ENCODE measurements around the gene PHLPP2. TPM values are rescaled to one million over a fixed set of nuclear protein-coding genes. Genes with fewer than 3 reads are reported as not detected.
A peak's percentile ranks its signal among the peaks of the same experiment; 100 is the strongest.

Gene PHLPP2
- total RNA-seq, 2 donors from 2014 or later: 5.0 to 21.2 TPM

DNA sequence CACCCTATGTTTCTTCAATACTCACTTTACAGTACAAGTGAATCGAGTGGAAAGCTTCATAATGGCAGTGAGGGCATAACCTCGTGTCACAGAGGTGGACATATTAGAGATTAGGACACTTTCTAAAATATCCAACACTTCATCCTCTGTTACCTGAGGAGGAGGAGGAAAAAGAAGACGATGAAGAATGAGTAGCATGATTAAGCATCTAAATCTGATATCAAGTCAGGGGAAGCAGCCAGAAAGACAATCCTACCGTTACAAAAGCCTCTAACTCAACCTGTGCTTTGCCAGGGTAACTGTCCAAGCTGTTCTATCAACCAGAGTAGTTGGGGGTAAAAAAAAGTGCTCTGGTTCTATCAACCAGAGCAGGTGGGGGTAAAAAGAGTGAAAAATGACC is 23.7 kb upstream of the PHLPP2 start:
- DNase-seq (ENCODE audit: low spot score): no peak
- H3K36me3 ChIP-seq: peaks cover 0 to 11% of the 10 kb centered on the region in 2 donors

GRCh38 chr16:71746442-71747046 is 22.0 kb upstream of the PHLPP2 start:
- Histone ChIP-seq H3K4me3 (no peak overlapping the region), H3K27ac (no peak overlapping the region), H3K4me1 (replicated peaks) (no peaks in the 10 kb centered on the region), H3K9me3 (no peaks in the 10 kb centered on the region), H3K36me3 (peaks cover 0 to 11% of the 10 kb centered on the region in 2 donors), H3K27me3 (replicated peaks; ENCODE audit: insufficient read depth) (no peaks in the 10 kb centered on the region)
- TF ChIP-seq POLR2AphosphoS5 (IDR thresholded peaks at IDR 0.05) (peak; percentile 6), POLR2A (IDR thresholded peaks at IDR 0.05) (no peak), CTCF (IDR thresholded peaks at IDR 0.05) (peak in 3 of 4 experiments; percentile 35 to 67 (median 54))
- no peak for DNase-seq (ENCODE audit: low spot score)
- intact Hi-C loops (cut with DNase I): no loop called here
- WGBS: 51% methylated on average over 7 of the region's 7 CpGs

More for the DNA sequence above, 23.7 kb upstream of the PHLPP2 start:
- no peak overlapping the region for H3K4me3 ChIP-seq
- no peaks in the 10 kb centered on the region for H3K9me3 ChIP-seq
- no peak overlapping the region for H3K27ac ChIP-seq
- H3K4me1 ChIP-seq (replicated peaks): no peaks in the 10 kb centered on the region
- no peaks in the 10 kb centered on the region for H3K27me3 ChIP-seq (replicated peaks; ENCODE audit: insufficient read depth)
- TF ChIP-seq CTCF (IDR thresholded peaks at IDR 0.05) (no peak), POLR2A (IDR thresholded peaks at IDR 0.05) (no peak), POLR2AphosphoS5 (IDR thresholded peaks at IDR 0.05) (no peak)
- intact Hi-C loops (cut with DNase I): no loop called here
- 84% methylated on average over 4 of the region's 4 CpGs for WGBS

DNA sequence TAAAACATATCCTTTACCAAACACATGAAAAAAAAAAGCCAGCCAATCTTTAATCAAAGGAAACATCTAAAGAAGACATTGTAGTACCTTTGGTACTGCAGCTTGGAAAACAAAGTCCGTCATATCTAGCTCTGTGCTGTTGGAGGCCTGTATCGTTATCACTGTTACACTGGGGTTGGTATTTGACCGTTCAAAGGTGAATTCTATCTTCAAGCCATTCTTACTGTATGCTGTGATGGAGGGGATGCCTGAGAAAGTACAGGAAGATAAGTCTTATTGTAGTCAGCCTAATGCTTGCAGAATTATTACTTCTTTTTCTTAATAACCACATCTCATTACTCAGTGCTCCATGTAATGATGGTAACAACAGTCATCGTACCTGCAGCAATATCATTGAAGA is 14.4 kb upstream of the PHLPP2 start:
- no peak overlapping the region for H3K27ac ChIP-seq
- no peaks in the 10 kb centered on the region for H3K27me3 ChIP-seq (replicated peaks; ENCODE audit: insufficient read depth)
- no peaks in the 10 kb centered on the region for H3K4me1 ChIP-seq (replicated peaks)
- WGBS: 88% methylated on average over 4 of the region's 4 CpGs
- peaks cover 0 to 8% of the 10 kb centered on the region in 2 donors for H3K36me3 ChIP-seq
- no peak overlapping the region for H3K4me3 ChIP-seq
- intact Hi-C loops (cut with DNase I): no loop called here
- no peaks in the 10 kb centered on the region for H3K9me3 ChIP-seq
- TF ChIP-seq CTCF (IDR thresholded peaks at IDR 0.05) (no peak), POLR2A (IDR thresholded peaks at IDR 0.05) (no peak)
- no peak for DNase-seq (ENCODE audit: low spot score)

DNA sequence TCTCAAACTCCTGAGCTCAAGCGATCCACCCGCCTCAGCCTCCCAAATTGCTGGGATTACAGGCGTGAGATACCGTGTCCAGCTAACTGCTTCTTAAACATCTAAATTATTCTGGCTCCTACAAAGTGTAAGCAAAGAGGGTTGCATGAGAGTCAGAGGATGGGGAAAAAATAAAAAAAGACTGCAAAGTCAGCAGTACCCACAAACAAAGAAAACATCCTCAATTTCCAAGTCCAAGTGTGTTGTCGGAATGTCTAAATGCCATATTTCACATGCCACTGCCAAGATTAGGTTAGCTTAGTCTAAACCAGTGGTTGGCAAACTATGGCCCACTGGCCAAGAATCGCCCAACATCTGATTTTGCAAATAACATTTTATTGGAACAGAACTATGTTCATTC is 13.0 kb upstream of the PHLPP2 start:
- no peak for TF ChIP-seq POLR2A (IDR thresholded peaks at IDR 0.05)
- H3K4me1 ChIP-seq (replicated peaks): no peaks in the 10 kb centered on the region
- no peak for DNase-seq (ENCODE audit: low spot score)
- H3K4me3 ChIP-seq: no peak overlapping the region
- H3K27me3 ChIP-seq (replicated peaks; ENCODE audit: insufficient read depth): no peaks in the 10 kb centered on the region
- WGBS: 96% methylated on average over 6 of the region's 6 CpGs
- H3K9me3 ChIP-seq: no peaks in the 10 kb centered on the region
- no peak overlapping the region for H3K27ac ChIP-seq
- H3K36me3 ChIP-seq: peaks cover 7 to 9% of the 10 kb centered on the region in 2 donors
- intact Hi-C loops (cut with DNase I): no loop called here

DNA sequence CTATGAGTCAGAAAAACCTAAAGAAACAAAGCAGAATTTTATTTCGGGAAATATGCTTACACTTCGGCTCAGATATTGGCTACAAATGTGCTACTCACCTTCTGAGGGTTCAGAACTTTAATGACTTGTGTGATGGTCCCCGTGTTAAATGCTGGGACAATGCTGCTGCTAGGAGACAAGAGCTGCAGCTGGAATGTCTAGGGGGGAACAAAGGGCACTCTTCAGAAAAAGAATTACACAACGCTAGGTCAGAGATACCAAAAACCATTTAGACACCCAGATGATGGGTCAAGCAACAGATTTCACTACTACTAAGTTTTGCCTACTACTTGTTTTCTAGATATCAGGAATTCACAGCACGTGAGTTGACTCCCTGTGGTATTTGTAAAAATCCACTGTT is 10.0 kb upstream of the PHLPP2 start:
- no peaks in the 10 kb centered on the region for H3K9me3 ChIP-seq
- no peak overlapping the region for H3K4me3 ChIP-seq
- intact Hi-C loops (cut with DNase I): no loop called here
- H3K4me1 ChIP-seq (replicated peaks): no peaks in the 10 kb centered on the region
- no peak overlapping the region for H3K27ac ChIP-seq
- no peaks in the 10 kb centered on the region for H3K27me3 ChIP-seq (replicated peaks; ENCODE audit: insufficient read depth)
- WGBS: 69% methylated on average over 5 of the region's 5 CpGs
- no peak for DNase-seq (ENCODE audit: low spot score)
- H3K36me3 ChIP-seq: peaks cover 9 to 13% of the 10 kb centered on the region in 2 donors
- TF ChIP-seq CTCF (IDR thresholded peaks at IDR 0.05): no peak
- TF ChIP-seq POLR2A (IDR thresholded peaks at IDR 0.05): no peak
- no peak for TF ChIP-seq POLR2AphosphoS5 (IDR thresholded peaks at IDR 0.05)
